ENCODE measurements around the gene EPS15.
A peak's percentile ranks its signal among the peaks of the same experiment; 100 is the strongest.

Gene EPS15

DNA sequence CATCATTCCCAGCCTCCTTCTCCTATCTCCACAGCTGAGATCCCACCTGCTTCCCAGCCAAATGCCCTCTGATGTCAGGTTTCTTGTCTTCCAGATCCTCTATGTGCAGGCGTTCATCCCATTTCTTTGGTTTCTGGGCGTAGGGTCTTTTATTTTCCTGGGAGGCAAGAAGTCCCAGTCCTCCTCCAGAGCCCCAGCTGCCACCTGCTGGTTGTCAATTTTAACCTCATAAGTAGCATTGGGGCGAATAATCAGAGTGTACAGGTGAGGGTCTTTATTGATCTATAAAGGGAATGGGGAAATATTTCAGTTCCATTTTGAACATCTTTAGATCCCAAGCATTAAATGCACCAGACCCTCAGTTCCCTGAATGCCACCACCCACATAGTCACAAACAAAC lies 47.2 kb upstream of the EPS15 start:
- POLR2A ChIA-PET: no interaction called here
- TF ChIP-seq ZNF776 (tag by site-specific recombination; IDR thresholded peaks at IDR 0.05; ENCODE audit: borderline replicate concordance): no peak
- TF ChIP-seq ZNF610 (tag by site-specific recombination; IDR thresholded peaks at IDR 0.05; ENCODE audit: borderline replicate concordance): no peak
- TF ChIP-seq REPIN1 (tag by site-specific recombination; IDR thresholded peaks at IDR 0.05; ENCODE audit: low read depth): no peak
- no peaks in the 10 kb centered on the region for H3K9me3 ChIP-seq (ENCODE audit: control insufficient read depth, insufficient read depth, low read depth, low read length)
- H3K36me3 ChIP-seq (ENCODE audit: control insufficient read depth in 2 of 2, insufficient read depth in 1 of 2, low read length in 2 of 2): no peaks in the 10 kb centered on the region
- H3K4me1 ChIP-seq (ENCODE audit: control insufficient read depth, insufficient read depth, low read length): peaks cover 5% of the 10 kb centered on the region; the same call in 1 of the 2 replicates
- no peak overlapping the region for H3K4me3 ChIP-seq (ENCODE audit: low read depth, low read length)
- no peak overlapping the region for H3K27ac ChIP-seq (ENCODE audit: extremely low read depth, low read depth, low read length)
- CTCF ChIA-PET: interaction anchor here (1.0 kb wide), 1 partner anchor 10 kb away, joined by 3 read pairs; no protein-coding TSS in a partner anchor

DNA sequence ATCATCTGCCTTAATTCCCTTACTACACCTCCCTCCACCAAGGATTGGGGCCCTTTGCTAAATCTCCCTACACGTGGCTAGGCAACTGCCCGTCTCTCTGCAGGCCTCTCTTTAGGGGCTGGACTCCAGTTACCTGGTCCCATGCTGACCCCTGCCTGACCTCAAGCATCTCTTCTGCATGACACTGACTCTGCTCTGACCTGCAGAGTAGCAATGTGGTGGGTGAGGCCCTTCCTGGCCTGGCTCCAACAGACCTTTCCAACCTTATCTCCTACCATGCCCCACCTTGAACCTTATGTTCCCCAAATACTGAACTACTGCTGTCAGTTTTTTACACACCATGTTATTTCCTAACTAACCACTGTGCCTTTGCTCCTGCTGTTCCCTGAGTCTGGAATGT lies 45.9 kb upstream of the EPS15 start:
- H3K27ac ChIP-seq (ENCODE audit: extremely low read depth, low read depth, low read length): no peak overlapping the region
- H3K4me3 ChIP-seq (ENCODE audit: low read depth, low read length): no peak overlapping the region
- peaks cover 2% of the 10 kb centered on the region; the same call in 1 of the 2 replicates for H3K4me1 ChIP-seq (ENCODE audit: control insufficient read depth, insufficient read depth, low read length)
- H3K36me3 ChIP-seq (ENCODE audit: control insufficient read depth in 2 of 2, insufficient read depth in 1 of 2, low read length in 2 of 2): no peaks in the 10 kb centered on the region
- POLR2A ChIA-PET: no interaction called here
- CTCF ChIA-PET: no interaction called here
- no peaks in the 10 kb centered on the region for H3K9me3 ChIP-seq (ENCODE audit: control insufficient read depth, insufficient read depth, low read depth, low read length)
- TF ChIP-seq ZNF558 (tag by site-specific recombination; IDR thresholded peaks at IDR 0.05) (no peak), ZNF707 (tag by site-specific recombination; IDR thresholded peaks at IDR 0.05) (no peak), ZNF623 (tag by site-specific recombination; IDR thresholded peaks at IDR 0.05) (peak; percentile 67), ZNF19 (tag by site-specific recombination; IDR thresholded peaks at IDR 0.05; ENCODE audit: low read depth) (no peak)

DNA sequence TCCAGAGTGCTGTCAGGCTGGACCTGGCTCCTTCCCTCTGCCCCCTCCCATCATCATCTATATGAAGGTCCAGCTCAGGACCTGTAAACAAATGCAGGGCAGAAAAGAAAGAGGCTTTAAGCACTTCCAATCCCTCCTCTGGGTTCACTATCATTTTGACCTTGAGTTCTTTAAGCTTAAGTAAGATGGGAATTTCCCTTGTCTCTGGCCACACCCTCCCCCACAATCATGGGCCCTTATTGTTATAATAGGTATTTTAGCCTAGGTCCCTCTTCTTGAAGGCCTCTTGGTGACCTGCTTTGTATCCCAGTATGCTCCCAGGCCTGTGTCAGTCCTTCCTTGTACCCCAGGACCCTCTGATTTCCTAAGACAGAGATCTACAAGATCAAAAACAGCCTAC lies 45.1 kb upstream of the EPS15 start:
- H3K36me3 ChIP-seq (ENCODE audit: control insufficient read depth in 2 of 2, insufficient read depth in 1 of 2, low read length in 2 of 2): no peaks in the 10 kb centered on the region
- POLR2A ChIA-PET: no interaction called here
- no peaks in the 10 kb centered on the region for H3K4me1 ChIP-seq (ENCODE audit: control insufficient read depth, insufficient read depth, low read length)
- no peak overlapping the region for H3K4me3 ChIP-seq (ENCODE audit: low read depth, low read length)
- H3K9me3 ChIP-seq (ENCODE audit: control insufficient read depth, insufficient read depth, low read depth, low read length): no peaks in the 10 kb centered on the region
- TF ChIP-seq, protein P1, sequence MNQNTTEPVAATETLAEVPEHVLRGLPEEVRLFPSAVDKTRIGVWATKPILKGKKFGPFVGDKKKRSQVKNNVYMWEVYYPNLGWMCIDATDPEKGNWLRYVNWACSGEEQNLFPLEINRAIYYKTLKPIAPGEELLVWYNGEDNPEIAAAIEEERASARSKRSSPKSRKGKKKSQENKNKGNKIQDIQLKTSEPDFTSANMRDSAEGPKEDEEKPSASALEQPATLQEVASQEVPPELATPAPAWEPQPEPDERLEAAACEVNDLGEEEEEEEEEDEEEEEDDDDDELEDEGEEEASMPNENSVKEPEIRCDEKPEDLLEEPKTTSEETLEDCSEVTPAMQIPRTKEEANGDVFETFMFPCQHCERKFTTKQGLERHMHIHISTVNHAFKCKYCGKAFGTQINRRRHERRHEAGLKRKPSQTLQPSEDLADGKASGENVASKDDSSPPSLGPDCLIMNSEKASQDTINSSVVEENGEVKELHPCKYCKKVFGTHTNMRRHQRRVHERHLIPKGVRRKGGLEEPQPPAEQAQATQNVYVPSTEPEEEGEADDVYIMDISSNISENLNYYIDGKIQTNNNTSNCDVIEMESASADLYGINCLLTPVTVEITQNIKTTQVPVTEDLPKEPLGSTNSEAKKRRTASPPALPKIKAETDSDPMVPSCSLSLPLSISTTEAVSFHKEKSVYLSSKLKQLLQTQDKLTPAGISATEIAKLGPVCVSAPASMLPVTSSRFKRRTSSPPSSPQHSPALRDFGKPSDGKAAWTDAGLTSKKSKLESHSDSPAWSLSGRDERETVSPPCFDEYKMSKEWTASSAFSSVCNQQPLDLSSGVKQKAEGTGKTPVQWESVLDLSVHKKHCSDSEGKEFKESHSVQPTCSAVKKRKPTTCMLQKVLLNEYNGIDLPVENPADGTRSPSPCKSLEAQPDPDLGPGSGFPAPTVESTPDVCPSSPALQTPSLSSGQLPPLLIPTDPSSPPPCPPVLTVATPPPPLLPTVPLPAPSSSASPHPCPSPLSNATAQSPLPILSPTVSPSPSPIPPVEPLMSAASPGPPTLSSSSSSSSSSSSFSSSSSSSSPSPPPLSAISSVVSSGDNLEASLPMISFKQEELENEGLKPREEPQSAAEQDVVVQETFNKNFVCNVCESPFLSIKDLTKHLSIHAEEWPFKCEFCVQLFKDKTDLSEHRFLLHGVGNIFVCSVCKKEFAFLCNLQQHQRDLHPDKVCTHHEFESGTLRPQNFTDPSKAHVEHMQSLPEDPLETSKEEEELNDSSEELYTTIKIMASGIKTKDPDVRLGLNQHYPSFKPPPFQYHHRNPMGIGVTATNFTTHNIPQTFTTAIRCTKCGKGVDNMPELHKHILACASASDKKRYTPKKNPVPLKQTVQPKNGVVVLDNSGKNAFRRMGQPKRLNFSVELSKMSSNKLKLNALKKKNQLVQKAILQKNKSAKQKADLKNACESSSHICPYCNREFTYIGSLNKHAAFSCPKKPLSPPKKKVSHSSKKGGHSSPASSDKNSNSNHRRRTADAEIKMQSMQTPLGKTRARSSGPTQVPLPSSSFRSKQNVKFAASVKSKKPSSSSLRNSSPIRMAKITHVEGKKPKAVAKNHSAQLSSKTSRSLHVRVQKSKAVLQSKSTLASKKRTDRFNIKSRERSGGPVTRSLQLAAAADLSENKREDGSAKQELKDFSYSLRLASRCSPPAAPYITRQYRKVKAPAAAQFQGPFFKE (tag by site-specific recombination; IDR thresholded peaks at IDR 0.05; ENCODE audit: borderline replicate concordance): no peak
- TF ChIP-seq PRDM1 (tag by site-specific recombination; IDR thresholded peaks at IDR 0.05): 0 out of 2 replicates have a peak, but pooled peaks have one; percentile 43
- TF ChIP-seq ZNF48 (tag by site-specific recombination; IDR thresholded peaks at IDR 0.05): no peak
- CTCF ChIA-PET: interaction anchor here (0.7 kb wide), 1 partner anchor 8 kb away, joined by 3 read pairs; no protein-coding TSS in a partner anchor
- H3K27ac ChIP-seq (ENCODE audit: extremely low read depth, low read depth, low read length): no peak overlapping the region

DNA sequence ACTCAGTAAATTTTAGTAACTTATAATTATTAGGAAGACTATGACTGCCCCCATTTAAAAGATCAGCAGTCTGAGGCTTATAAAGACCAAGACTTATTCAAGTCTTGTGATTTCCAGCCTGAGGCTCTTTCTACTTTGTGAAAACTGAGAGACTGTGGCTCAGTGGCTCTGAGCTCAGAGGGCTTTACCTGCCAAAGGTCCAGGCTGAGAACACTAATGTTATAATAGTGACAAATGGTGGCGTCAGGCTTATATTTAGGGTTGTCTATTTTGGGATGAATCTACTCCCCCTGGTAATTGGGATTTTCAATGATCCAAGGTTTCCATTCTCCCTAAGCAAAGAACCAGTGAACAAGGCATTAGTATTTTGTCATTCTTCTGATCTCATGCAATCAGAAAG lies 42.6 kb upstream of the EPS15 start:
- no peak overlapping the region for H3K4me3 ChIP-seq (ENCODE audit: low read depth, low read length)
- no peak overlapping the region for H3K27ac ChIP-seq (ENCODE audit: extremely low read depth, low read depth, low read length)
- CTCF ChIA-PET: no interaction called here
- POLR2A ChIA-PET: no interaction called here
- H3K9me3 ChIP-seq (ENCODE audit: control insufficient read depth, insufficient read depth, low read depth, low read length): no peaks in the 10 kb centered on the region
- no peaks in the 10 kb centered on the region for H3K4me1 ChIP-seq (ENCODE audit: control insufficient read depth, insufficient read depth, low read length)
- no peaks in the 10 kb centered on the region for H3K36me3 ChIP-seq (ENCODE audit: control insufficient read depth in 2 of 2, insufficient read depth in 1 of 2, low read length in 2 of 2)
- no peak for TF ChIP-seq ZNF473 (tag by site-specific recombination; IDR thresholded peaks at IDR 0.05)
- TF ChIP-seq, protein P2, sequence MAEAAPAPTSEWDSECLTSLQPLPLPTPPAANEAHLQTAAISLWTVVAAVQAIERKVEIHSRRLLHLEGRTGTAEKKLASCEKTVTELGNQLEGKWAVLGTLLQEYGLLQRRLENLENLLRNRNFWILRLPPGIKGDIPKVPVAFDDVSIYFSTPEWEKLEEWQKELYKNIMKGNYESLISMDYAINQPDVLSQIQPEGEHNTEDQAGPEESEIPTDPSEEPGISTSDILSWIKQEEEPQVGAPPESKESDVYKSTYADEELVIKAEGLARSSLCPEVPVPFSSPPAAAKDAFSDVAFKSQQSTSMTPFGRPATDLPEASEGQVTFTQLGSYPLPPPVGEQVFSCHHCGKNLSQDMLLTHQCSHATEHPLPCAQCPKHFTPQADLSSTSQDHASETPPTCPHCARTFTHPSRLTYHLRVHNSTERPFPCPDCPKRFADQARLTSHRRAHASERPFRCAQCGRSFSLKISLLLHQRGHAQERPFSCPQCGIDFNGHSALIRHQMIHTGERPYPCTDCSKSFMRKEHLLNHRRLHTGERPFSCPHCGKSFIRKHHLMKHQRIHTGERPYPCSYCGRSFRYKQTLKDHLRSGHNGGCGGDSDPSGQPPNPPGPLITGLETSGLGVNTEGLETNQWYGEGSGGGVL (tag by site-specific recombination; IDR thresholded peaks at IDR 0.05): no peak
- no peak for TF ChIP-seq ZNF521 (tag by site-specific recombination; IDR thresholded peaks at IDR 0.05)
- no peak for TF ChIP-seq ZNF585B (tag by site-specific recombination; IDR thresholded peaks at IDR 0.05)
- TF ChIP-seq, protein P3, sequence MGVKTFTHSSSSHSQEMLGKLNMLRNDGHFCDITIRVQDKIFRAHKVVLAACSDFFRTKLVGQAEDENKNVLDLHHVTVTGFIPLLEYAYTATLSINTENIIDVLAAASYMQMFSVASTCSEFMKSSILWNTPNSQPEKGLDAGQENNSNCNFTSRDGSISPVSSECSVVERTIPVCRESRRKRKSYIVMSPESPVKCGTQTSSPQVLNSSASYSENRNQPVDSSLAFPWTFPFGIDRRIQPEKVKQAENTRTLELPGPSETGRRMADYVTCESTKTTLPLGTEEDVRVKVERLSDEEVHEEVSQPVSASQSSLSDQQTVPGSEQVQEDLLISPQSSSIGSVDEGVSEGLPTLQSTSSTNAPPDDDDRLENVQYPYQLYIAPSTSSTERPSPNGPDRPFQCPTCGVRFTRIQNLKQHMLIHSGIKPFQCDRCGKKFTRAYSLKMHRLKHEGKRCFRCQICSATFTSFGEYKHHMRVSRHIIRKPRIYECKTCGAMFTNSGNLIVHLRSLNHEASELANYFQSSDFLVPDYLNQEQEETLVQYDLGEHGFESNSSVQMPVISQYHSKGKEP (tag by site-specific recombination; IDR thresholded peaks at IDR 0.05): no peak
- no peak for TF ChIP-seq ZNF354C (tag by site-specific recombination; IDR thresholded peaks at IDR 0.05; ENCODE audit: borderline replicate concordance, low read depth)
- TF ChIP-seq ZNF792 (tag by site-specific recombination; IDR thresholded peaks at IDR 0.05): no peak
- TF ChIP-seq ZNF777 (tag by site-specific recombination; IDR thresholded peaks at IDR 0.05; ENCODE audit: borderline replicate concordance): no peak
- TF ChIP-seq ZNF768 (tag by site-specific recombination; IDR thresholded peaks at IDR 0.05): no peak
- no peak for TF ChIP-seq ZNF292 (tag by site-specific recombination; IDR thresholded peaks at IDR 0.05; ENCODE audit: borderline replicate concordance, low read depth)
